Chondrocyte (in vitro differentiated cells): Measurements from ENCODE around the gene FSIP1. TPM values are rescaled to one million over a fixed set of nuclear protein-coding genes. Genes with fewer than 3 reads are reported as not detected.

ENCODE experiments used
- DNase-seq: peaks from one replicate; pipeline ENCODE4 v3.0.0; 2021; ENCODE audit warnings: mixed read lengths, low spot score
- H3K27ac Mint-ChIP-seq: one replicate; pipeline ENCODE4 v1.8.0; 2021; ENCODE audit warnings: mild to moderate bottlenecking, moderate library complexity, mixed read lengths; ENCODE audit not compliant: unreplicated experiment
- H3K27me3 Mint-ChIP-seq: 2 replicates; pipeline ENCODE4 v1.8.0; 2021; ENCODE audit warnings: low read depth, mixed read lengths
- H3K36me3 Mint-ChIP-seq: 2 replicates; pipeline ENCODE4 v1.8.0; 2021; ENCODE audit warnings: low read depth, mixed read lengths
- H3K4me1 Mint-ChIP-seq: 2 replicates; pipeline ENCODE4 v1.8.0; 2021; ENCODE audit warnings: low read depth, mild to moderate bottlenecking, mixed read lengths
- H3K4me3 Mint-ChIP-seq: one replicate; pipeline ENCODE4 v1.8.0; 2021; ENCODE audit warnings: mild to moderate bottlenecking, moderate library complexity, mixed read lengths; ENCODE audit not compliant: unreplicated experiment
- H3K9me3 Mint-ChIP-seq: 2 replicates; pipeline ENCODE4 v1.8.0; 2021; ENCODE audit warnings: low read depth, mixed read lengths
- total RNA-seq: library from RNA; stranded (reverse); gene quantifications from 3 replicates; pipeline ENCODE4 v1.2.1, GENCODE V29; 2021
- TF ChIP-seq, protein P1 (sequence below): fragments of 200-600 bp; sonication (generic); IDR thresholded peaks from 2 replicates; pipeline ENCODE4 v1.5.0; 2021; ENCODE audit warnings: antibody characterized with exemption, mild to moderate bottlenecking, moderate library complexity

Gene FSIP1
- total RNA-seq, 1 donor from 2014 or later: 0.40 TPM

DNA sequence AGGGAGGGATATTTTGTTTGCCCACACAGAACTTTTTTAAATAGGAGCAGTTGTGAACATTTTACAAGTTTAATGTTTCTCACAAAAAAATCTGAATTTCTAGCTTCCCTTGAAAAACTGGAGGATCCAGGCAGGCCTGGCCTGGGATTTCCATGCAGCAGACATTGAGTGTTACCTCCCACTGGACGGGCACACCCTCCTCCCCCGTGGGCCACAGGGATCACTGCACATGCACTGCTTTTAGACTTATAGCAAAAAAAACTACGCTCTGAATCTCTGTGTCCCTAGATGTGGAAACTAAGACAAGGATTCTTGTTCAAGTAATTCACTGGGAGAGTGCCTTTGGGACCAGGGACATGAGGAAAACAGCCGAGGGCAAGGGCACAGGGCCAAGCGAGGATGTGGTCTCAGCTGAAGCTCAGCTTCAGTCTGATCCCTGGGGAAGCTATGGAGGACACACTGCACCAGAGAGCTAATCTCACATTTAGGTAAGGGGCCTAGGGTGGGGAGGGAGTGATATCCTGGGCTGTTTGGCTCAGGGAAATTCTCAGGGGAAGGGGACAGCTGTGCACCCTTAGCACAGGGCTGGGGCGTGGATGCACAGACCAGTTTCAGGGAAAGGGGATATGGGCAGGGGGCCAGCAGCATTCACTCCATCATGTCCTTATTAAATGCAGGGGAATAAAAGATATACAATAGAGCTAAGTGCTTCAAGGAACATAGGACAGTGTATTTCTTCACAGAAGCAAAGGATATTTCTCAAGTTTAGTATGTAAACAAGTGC is 46.0 kb downstream of the FSIP1 start:
- Mint-ChIP-seq H3K9me3 (no peaks in the 10 kb centered on the region), H3K4me3 (no peak overlapping the region), H3K36me3 (no peaks in the 10 kb centered on the region), H3K4me1 (peaks cover 15% of the 10 kb centered on the region), H3K27me3 (no peaks in the 10 kb centered on the region), H3K27ac (peak overlapping the region; percentile 47)
- DNase-seq: no peak
- TF ChIP-seq, protein P1, sequence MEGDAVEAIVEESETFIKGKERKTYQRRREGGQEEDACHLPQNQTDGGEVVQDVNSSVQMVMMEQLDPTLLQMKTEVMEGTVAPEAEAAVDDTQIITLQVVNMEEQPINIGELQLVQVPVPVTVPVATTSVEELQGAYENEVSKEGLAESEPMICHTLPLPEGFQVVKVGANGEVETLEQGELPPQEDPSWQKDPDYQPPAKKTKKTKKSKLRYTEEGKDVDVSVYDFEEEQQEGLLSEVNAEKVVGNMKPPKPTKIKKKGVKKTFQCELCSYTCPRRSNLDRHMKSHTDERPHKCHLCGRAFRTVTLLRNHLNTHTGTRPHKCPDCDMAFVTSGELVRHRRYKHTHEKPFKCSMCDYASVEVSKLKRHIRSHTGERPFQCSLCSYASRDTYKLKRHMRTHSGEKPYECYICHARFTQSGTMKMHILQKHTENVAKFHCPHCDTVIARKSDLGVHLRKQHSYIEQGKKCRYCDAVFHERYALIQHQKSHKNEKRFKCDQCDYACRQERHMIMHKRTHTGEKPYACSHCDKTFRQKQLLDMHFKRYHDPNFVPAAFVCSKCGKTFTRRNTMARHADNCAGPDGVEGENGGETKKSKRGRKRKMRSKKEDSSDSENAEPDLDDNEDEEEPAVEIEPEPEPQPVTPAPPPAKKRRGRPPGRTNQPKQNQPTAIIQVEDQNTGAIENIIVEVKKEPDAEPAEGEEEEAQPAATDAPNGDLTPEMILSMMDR: no peak

DNA sequence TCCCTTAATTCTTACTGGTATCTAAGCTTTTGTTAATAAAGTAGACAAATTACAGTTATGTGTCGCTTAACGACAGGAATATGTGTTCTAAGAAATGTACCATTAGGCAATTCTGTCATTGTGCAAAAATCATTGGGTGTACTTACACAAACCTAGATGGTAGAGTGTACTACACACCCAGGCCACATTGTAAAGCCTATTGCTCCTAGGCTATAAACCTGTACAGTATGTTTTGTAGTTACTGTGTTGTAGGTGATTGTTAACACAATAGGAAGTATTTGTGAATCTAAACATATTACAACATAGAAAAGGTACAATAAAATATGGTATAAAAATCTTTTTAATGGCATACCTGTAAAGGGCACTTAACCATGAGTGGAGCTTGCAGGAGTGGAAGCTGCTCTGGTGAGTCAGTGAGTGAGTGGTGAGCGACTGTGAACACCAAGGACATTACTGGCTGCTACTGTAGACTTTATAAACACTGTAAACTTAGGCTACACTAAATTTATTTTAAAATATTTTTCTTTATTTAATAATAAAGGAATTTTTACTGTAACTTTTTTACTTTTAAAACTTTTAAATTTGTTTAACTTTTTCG is 47.4 kb downstream of the FSIP1 start:
- no peak overlapping the region for H3K4me3 Mint-ChIP-seq
- no peaks in the 10 kb centered on the region for H3K9me3 Mint-ChIP-seq
- H3K36me3 Mint-ChIP-seq: no peaks in the 10 kb centered on the region
- TF ChIP-seq, protein P1: no peak
- no peak for DNase-seq
- H3K27ac Mint-ChIP-seq: no peak overlapping the region
- no peaks in the 10 kb centered on the region for H3K27me3 Mint-ChIP-seq
- peaks cover 12% of the 10 kb centered on the region for H3K4me1 Mint-ChIP-seq

DNA sequence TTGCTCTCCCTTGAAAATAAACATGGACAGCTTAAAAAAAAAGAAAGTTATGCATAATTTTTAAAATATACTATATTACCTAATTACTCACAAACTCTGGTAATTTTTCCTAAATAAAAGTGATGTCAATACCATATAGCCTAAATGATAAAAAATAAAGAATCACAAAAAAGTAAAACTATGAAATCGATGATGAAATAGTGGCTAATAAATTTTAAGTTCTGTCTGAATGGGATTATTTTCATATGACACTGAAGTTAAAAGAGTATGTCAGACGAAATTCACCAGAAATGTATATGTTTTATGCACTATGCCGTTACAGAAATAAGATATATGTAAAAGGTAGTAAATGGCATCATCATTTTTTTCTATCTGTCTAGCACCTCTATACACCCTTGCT is 51.4 kb downstream of the FSIP1 start:
- no peak overlapping the region for H3K4me3 Mint-ChIP-seq

DNA sequence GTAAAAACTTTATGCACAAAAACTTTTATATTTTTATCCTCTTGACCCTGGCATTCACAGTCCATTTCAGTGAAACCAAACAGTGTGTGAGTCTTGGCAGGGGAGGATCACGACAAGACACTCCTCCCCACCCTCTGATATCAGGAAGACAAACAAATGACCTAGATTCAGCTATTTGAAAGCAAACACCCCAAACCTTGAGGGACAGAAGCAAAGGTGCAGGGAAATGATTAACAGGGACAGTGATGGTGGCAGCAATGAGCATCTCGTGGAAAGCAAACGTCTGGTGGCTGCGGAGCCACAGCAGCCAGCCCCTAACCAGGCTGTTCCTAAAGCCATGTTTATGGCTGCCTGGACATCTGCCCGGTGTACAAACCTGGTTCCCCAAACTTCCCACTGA is 52.1 kb downstream of the FSIP1 start:
- no peak for DNase-seq
- Mint-ChIP-seq H3K4me3 (no peak overlapping the region), H3K4me1 (no peaks in the 10 kb centered on the region), H3K9me3 (peaks cover 6% of the 10 kb centered on the region), H3K36me3 (no peaks in the 10 kb centered on the region), H3K27ac (no peak overlapping the region), H3K27me3 (no peaks in the 10 kb centered on the region)
- TF ChIP-seq, protein P1: no peak

More for the DNA sequence above, 51.4 kb downstream of the FSIP1 start:
- Mint-ChIP-seq H3K9me3 (peaks cover 6% of the 10 kb centered on the region), H3K4me1 (peaks cover 5% of the 10 kb centered on the region), H3K27ac (no peak overlapping the region), H3K36me3 (no peaks in the 10 kb centered on the region), H3K27me3 (no peaks in the 10 kb centered on the region)
- no peak for DNase-seq
- TF ChIP-seq, protein P1: no peak

DNA sequence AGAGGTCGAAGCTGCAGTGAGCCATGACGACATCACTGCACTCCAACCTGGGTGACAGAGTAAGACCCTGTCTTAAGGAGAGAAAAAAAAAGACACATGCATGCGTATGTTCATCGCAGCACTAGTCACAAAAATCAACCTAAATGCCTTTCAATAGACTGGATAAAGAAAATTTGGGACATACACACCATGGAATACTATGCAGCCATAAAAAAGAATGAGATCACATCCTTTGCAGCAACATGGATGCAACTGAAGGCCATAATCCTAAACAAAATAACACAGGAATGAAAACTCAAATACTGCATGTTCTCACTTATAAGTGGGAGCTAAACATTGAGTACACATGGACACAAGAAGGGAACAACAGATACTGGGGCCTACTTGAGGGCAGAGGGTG is 53.1 kb downstream of the FSIP1 start:
- TF ChIP-seq, protein P1: no peak
- no peak for DNase-seq

More for the DNA sequence above, 53.1 kb downstream of the FSIP1 start:
- no peak overlapping the region for H3K27ac Mint-ChIP-seq
- no peaks in the 10 kb centered on the region for H3K27me3 Mint-ChIP-seq
- peaks cover 6% of the 10 kb centered on the region for H3K9me3 Mint-ChIP-seq
- H3K4me3 Mint-ChIP-seq: no peak overlapping the region
- no peaks in the 10 kb centered on the region for H3K36me3 Mint-ChIP-seq
- peaks cover 3% of the 10 kb centered on the region for H3K4me1 Mint-ChIP-seq
